GM12878 (cell line): Measurements from ENCODE around the gene FLACC1. TPM values are rescaled to one million over a fixed set of nuclear protein-coding genes. Genes with fewer than 3 reads are reported as not detected.

Source experiments
- ATAC-seq: fragments of 200-7000 bp; cut with Tn5 transposase; 3 replicates; pipeline ENCODE4 v1.9.1; 2020; ENCODE audit warnings: mild to moderate bottlenecking, moderate library complexity
- BruUV-seq: library from RNA; stranded (reverse); fragments of 400-500 nt; replicated peaks from 2 replicates; lab custom pipeline; 2021; lab: Mats Ljungman, UMichigan
- CTCF ChIA-PET: fragments of 300-600 bp; sonication (Branson Sonifier 250); formaldehyde crosslinking; extraction: SDS; loops from one replicate; lab custom pipeline; 2021; ENCODE audit warnings: inconsistent platforms; lab: Yijun Ruan, JAX
- POLR2A ChIA-PET: fragments of 350-600 bp; formaldehyde crosslinking; extraction: SDS; loops from one replicate; lab custom pipeline; 2021; ENCODE audit warnings: inconsistent platforms; lab: Charles Lee
- RAD21 ChIA-PET: fragments of 300-600 bp; sonication (Branson Sonifier 250); formaldehyde crosslinking; loops from one replicate; lab custom pipeline; 2023; ENCODE audit warnings: antibody characterized with exemption; ENCODE audit not compliant: unreplicated experiment; lab: Charles Lee
- SMC1A ChIA-PET: fragments of 300-600 bp; sonication (Branson Sonifier 250); formaldehyde crosslinking; loops from one replicate; lab custom pipeline; 2023; ENCODE audit not compliant: unreplicated experiment, uncharacterized antibody; lab: Charles Lee
- DNase-seq: peaks from one replicate; pipeline ENCODE4 v3.0.0-alpha.2; 2011; ENCODE audit warnings: low read depth, low spot score
- FAIRE-seq: peaks from 3 replicates; lab custom pipeline; 2011; peaks lifted over from hg19 to GRCh38; lab: Jason Lieb, UNC
- H2AFZ ChIP-seq: 2 replicates; pipeline ENCODE4 v1.6.0; 2011; ENCODE audit warnings: low read depth, low read length, control low read depth; ENCODE audit not compliant: control insufficient read depth
- H3K27ac ChIP-seq: 2 replicates; pipeline ENCODE4 v1.5.1; 2011; ENCODE audit warnings: control low read depth; ENCODE audit not compliant: control insufficient read depth, insufficient read depth
- H3K27me3 ChIP-seq, 2 experiments: replicated peaks in 1 of 2; 2 replicates each; pipeline versions ENCODE4 v1.6.0 to v1.6.1; 2011; ENCODE audit warnings: low read length in 1 of 2; ENCODE audit not compliant: control insufficient read depth in 2 of 2, insufficient read depth in 2 of 2
- H3K36me3 ChIP-seq, 2 experiments: 2 replicates each; pipeline ENCODE4 v1.5.1; 2011; ENCODE audit warnings: low read length in 1 of 2; ENCODE audit not compliant: control insufficient read depth in 2 of 2, insufficient read depth in 2 of 2
- H3K4me1 ChIP-seq: 2 replicates; pipeline ENCODE4 v1.6.1; 2011; ENCODE audit warnings: mild to moderate bottlenecking, low read length, moderate library complexity, mixed read lengths; ENCODE audit not compliant: control insufficient read depth, insufficient read depth
- H3K4me2 ChIP-seq: 2 replicates; pipeline ENCODE4 v1.6.0; 2011; ENCODE audit warnings: control low read depth; ENCODE audit not compliant: control insufficient read depth, insufficient read depth
- H3K4me3 ChIP-seq: fragments of 200-600 bp; sonication (generic); 2 replicates; pipeline ENCODE4 v1.5.1; 2016
- H3K79me2 ChIP-seq: 2 replicates; pipeline ENCODE4 v1.6.0; 2011; ENCODE audit warnings: low read length; ENCODE audit not compliant: control insufficient read depth, insufficient read depth
- H3K9ac ChIP-seq: 2 replicates; pipeline ENCODE4 v1.8.0; 2011; ENCODE audit warnings: low read length, control low read depth, mixed read lengths; ENCODE audit not compliant: control insufficient read depth, insufficient read depth
- H3K9me3 ChIP-seq: replicated peaks from 3 replicates; pipeline ENCODE4 v1.5.1; 2011; ENCODE audit warnings: mild to moderate bottlenecking, low read length; ENCODE audit not compliant: control insufficient read depth, insufficient read depth
- H4K20me1 ChIP-seq: 2 replicates; pipeline ENCODE4 v1.6.0; 2011; ENCODE audit not compliant: control insufficient read depth, insufficient read depth
- EGR1 ChIP-seq, 2 experiments: IDR thresholded peaks; 1 replicate in 1 of 2; 2 replicates in 1 of 2; pipeline ENCODE4 v1.6.1; 2011 to 2012; ENCODE audit warnings: low read depth in 2 of 2, low read length in 2 of 2, borderline replicate concordance in 1 of 2, mild to moderate bottlenecking in 1 of 2, moderate library complexity in 1 of 2
- WGBS: methylation state at CpG from one replicate; pipeline ENCODE4 v1.1.6; 2016; ENCODE audit warnings: low lambda C conversion rate; ENCODE audit not compliant: insufficient replicate concordance, insufficient coverage; ENCODE audit errors: missing lambda C conversion rate; 5-methylcytosine and 5-hydroxymethylcytosine counted together
- in situ Hi-C: fragments of 300-500 bp; cut with MboI; formaldehyde crosslinking; loops from 9 replicates; pipeline ENCODE4 v1.14.3; 2018; ENCODE audit warnings: mixed read lengths
- intact Hi-C: fragments of 100-400 bp; cut with micrococcal nuclease; formaldehyde crosslinking; loops from one replicate; pipeline ENCODE4 v1.14.2; 2022; ENCODE audit not compliant: unreplicated experiment
- polyA plus RNA-seq, 11 experiments: library from polyadenylated mRNA; depleted of rRNA in 4 of 11; unstranded in 6 of 11; stranded (reverse) in 5 of 11; fragments of >200 nt; fragmentation: Nextera tagmentation in 4 of 11; fragmentation: Illumina TruSeq in 1 of 11; extraction: Ambion mirVana in 4 of 11; extraction: Trizol in 1 of 11; gene quantifications; 1 replicate in 1 of 11; 2 replicates in 10 of 11; pipeline versions ENCODE4 v1.2.1 to v1.2.3, GENCODE V29; 2011 to 2016; ENCODE audit warnings: inconsistent platforms in 2 of 11, missing spikeins in 2 of 11, low read depth in 1 of 11
- total RNA-seq, 4 experiments: library from RNA; depleted of rRNA in 3 of 4; stranded (reverse); fragments of >200 nt in 3 of 4; fragmentation: Illumina TruSeq in 1 of 4; extraction: Trizol in 1 of 4; gene quantifications; 2 replicates each; pipeline versions ENCODE4 v1.2.1 to v1.2.3, GENCODE V29; 2013 to 2021
- TF ChIP-seq, protein P1 (sequence below): IDR thresholded peaks from 2 replicates; pipeline ENCODE4 v1.6.1; 2012; ENCODE audit warnings: improper control_type of control experiment, low read depth, low read length; ENCODE audit not compliant: insufficient replicate concordance

Gene FLACC1
- total and polyA plus RNA-seq, 10 of the 15 experiments (the other 5 are each of a cell fraction or from before 2014, with no cell fraction given) = 0.08 to 0.54 (median 0.30) TPM; not detected in 2

DNA sequence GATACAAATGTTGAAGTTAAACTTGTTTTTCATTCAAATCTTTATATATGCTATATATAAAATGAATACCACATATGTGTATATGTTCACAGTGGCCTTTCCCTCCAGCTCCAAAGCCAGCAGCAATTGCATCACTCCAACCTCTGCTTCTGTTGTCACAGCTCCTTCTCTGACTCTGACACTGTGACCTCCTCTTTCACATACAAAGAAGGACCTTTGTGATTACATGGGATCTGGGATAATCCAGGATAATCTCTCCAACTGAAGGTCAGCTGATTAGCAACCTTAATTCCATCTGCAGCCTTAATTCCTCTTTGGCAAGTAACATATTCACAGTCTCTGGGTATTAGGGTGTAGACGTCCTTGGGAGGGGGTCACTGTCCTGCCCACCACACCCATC, 8.4 kb downstream of the FLACC1 start:
- ATAC-seq = no peak
- POLR2A ChIA-PET = no interaction called here

More for the DNA sequence above, 8.4 kb downstream of the FLACC1 start:
- Histone ChIP-seq H3K79me2 (no peaks in the 10 kb centered on the region), H3K9me3 (no peaks in the 10 kb centered on the region), H3K9ac (no peak overlapping the region), H3K36me3 (no peaks in the 10 kb centered on the region), H3K4me3 (no peak overlapping the region), H4K20me1 (no peaks in the 10 kb centered on the region), H2AFZ (no peak overlapping the region), H3K4me2 (no peak overlapping the region), H3K4me1 (no peaks in the 10 kb centered on the region), H3K27ac (no peak overlapping the region), H3K27me3 (no peaks in the 10 kb centered on the region)
- ChIA-PET CTCF (interaction anchor here (4.5 kb wide), 1 partner anchor 15 kb away, joined by 20 read pairs; no protein-coding TSS in a partner anchor), SMC1A (no interaction called here), RAD21 (interaction anchor here (1.3 to 1.9 kb wide), 2 partner anchors 15 to 115 kb away, joined by 3 to 5 read pairs; no protein-coding TSS in a partner anchor)
- intact Hi-C loops = no loop called here
- TF ChIP-seq, protein P1, sequence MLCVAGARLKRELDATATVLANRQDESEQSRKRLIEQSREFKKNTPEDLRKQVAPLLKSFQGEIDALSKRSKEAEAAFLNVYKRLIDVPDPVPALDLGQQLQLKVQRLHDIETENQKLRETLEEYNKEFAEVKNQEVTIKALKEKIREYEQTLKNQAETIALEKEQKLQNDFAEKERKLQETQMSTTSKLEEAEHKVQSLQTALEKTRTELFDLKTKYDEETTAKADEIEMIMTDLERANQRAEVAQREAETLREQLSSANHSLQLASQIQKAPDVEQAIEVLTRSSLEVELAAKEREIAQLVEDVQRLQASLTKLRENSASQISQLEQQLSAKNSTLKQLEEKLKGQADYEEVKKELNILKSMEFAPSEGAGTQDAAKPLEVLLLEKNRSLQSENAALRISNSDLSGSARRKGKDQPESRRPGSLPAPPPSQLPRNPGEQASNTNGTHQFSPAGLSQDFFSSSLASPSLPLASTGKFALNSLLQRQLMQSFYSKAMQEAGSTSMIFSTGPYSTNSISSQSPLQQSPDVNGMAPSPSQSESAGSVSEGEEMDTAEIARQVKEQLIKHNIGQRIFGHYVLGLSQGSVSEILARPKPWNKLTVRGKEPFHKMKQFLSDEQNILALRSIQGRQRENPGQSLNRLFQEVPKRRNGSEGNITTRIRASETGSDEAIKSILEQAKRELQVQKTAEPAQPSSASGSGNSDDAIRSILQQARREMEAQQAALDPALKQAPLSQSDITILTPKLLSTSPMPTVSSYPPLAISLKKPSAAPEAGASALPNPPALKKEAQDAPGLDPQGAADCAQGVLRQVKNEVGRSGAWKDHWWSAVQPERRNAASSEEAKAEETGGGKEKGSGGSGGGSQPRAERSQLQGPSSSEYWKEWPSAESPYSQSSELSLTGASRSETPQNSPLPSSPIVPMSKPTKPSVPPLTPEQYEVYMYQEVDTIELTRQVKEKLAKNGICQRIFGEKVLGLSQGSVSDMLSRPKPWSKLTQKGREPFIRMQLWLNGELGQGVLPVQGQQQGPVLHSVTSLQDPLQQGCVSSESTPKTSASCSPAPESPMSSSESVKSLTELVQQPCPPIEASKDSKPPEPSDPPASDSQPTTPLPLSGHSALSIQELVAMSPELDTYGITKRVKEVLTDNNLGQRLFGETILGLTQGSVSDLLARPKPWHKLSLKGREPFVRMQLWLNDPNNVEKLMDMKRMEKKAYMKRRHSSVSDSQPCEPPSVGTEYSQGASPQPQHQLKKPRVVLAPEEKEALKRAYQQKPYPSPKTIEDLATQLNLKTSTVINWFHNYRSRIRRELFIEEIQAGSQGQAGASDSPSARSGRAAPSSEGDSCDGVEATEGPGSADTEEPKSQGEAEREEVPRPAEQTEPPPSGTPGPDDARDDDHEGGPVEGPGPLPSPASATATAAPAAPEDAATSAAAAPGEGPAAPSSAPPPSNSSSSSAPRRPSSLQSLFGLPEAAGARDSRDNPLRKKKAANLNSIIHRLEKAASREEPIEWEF = no peak
- no peak for TF ChIP-seq EGR1 (IDR thresholded peaks at IDR 0.05; ENCODE audit: borderline replicate concordance in 1 of 2, low read depth in 2 of 2, low read length in 2 of 2)
- DNase-seq (no peak), FAIRE-seq (no peak)
- BruUV-seq = no TSS peak
- in situ Hi-C loops = no loop called here
- 0% methylated on average over 1 of the region's 1 CpG for WGBS
